Measurements from ENCODE around the gene ROBO1.

- TF ChIP-seq CTCF (IDR thresholded peaks at IDR 0.05) (no peak), EZH2 (IDR thresholded peaks at IDR 0.05; ENCODE audit: borderline replicate concordance, insufficient read depth, low read depth, low read length, poor library complexity, severe bottlenecking) (no peak)
Measured at GRCh38 chr3:78707609-78708008, 1060.2 kb downstream of the ROBO1 start.

All from B cell (primary cell).